Measurements from ENCODE around the gene DDHD1. TPM values are rescaled to one million over a fixed set of nuclear protein-coding genes. Genes with fewer than 3 reads are reported as not detected.
A peak's percentile ranks its signal among the peaks of the same experiment; 100 is the strongest.

The DDHD1 gene
- total RNA-seq = 10 to 100 TPM; 15.2 to 21.4 (median 17.9) TPM
- polyA plus RNA-seq = 1 to 10 TPM; 1.2 to 4.8 (median 1.2) TPM

DNA sequence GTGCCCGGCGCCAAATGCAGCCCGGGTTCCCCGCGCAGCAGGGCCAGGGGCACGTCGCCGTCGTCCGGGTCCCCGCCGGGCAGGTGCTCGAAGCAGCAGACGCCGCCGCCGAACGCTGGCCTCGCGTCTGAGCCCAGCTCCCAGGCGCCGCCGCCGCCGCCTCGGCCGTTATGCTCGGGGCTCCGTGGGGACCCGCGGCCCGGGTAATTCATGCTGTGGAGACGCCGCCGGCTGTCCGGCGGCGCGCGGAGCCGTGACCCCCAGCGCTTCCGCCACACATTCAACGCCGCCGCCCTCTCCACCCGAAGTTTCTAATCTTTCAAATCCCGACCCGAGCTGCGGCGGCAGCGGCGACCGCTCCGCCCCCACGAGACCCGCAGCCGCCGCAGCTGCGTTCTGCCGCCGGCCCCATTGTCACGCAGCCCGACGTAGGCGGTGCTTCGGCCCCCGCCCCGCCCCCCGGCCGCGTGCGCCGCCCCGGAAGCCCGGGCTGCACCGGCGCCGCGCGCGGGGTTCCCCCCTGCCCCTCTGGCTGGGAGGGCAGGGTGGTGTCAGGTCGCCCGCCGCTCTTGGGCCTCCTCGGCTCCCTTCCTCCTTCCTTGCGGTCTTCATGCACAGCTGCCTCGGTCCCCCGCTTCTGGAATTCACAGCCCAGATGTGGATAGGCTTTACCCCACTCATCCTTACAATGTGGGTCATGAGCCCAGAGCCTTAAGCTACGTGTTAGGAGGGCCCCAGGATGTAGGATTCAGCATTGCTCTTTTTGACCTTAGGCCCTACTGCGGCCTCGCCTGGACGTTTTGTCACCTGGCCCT, at the start of gene DDHD1:
Gene DDHD1, minus strand, starts transcription at position 437 of the 815 bp plus-strand sequence. Its CDS starts 225 bp downstream, at position 212.
- H3K4me1 ChIP-seq = peaks cover 0 to 24% (median 18%) of the 10 kb centered on the region in 4 donors
- H3K27me3 ChIP-seq = no peaks in the 10 kb centered on the region
- H3K36me3 ChIP-seq = no peaks in the 10 kb centered on the region
- H3K9me3 ChIP-seq = no peaks in the 10 kb centered on the region
- peak within 1 kb of the TSS; percentile 63 to 87 (median 76) for H3K4me3 ChIP-seq
- peak within 1 kb of the TSS; percentile 84 to 97 (median 96) for H3K27ac ChIP-seq
- peak; percentile 86 for DNase-seq
- intact Hi-C loops (cut with DNase I) = loop anchor here (2.0 to 5.0 kb wide), 2 partner anchors 144 to 362 kb away; partner anchors contain the start of gene GNPNAT1
- TF ChIP-seq POLR2AphosphoS5 (IDR thresholded peaks at IDR 0.05) (peak; percentile 38 to 86 (median 78)), EP300 (IDR thresholded peaks at IDR 0.05) (no peak)
- TF ChIP-seq, protein P1, sequence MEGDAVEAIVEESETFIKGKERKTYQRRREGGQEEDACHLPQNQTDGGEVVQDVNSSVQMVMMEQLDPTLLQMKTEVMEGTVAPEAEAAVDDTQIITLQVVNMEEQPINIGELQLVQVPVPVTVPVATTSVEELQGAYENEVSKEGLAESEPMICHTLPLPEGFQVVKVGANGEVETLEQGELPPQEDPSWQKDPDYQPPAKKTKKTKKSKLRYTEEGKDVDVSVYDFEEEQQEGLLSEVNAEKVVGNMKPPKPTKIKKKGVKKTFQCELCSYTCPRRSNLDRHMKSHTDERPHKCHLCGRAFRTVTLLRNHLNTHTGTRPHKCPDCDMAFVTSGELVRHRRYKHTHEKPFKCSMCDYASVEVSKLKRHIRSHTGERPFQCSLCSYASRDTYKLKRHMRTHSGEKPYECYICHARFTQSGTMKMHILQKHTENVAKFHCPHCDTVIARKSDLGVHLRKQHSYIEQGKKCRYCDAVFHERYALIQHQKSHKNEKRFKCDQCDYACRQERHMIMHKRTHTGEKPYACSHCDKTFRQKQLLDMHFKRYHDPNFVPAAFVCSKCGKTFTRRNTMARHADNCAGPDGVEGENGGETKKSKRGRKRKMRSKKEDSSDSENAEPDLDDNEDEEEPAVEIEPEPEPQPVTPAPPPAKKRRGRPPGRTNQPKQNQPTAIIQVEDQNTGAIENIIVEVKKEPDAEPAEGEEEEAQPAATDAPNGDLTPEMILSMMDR (IDR thresholded peaks at IDR 0.05) = no peak
- WGBS, 2 donors = 1% methylated on average over 93 of the region's 93 CpGs

DNA sequence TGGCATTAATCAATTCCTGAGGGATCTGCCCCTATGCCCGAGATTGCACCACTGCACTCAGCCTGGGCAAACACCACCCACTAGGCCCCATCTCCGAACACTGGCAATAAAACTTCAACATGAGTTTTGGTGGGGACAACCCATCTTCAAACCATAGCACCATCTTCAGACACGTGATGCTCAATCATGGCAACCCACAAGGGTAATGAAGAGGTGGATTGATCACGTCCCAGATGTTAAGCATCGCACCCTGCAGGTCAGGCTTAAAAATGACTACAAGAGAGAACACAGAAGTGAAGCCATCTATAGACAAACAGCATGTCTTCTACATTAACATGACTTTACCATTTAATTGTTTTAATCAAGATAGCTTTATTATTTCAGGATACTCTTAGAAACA, 42.8 kb upstream of the DDHD1 start:
- Histone ChIP-seq H3K9me3 (no peaks in the 10 kb centered on the region), H3K27ac (no peak overlapping the region), H3K4me1 (no peaks in the 10 kb centered on the region), H3K4me3 (no peak overlapping the region), H3K36me3 (no peaks in the 10 kb centered on the region), H3K27me3 (no peaks in the 10 kb centered on the region)
- TF ChIP-seq POLR2A (IDR thresholded peaks at IDR 0.05) (no peak), POLR2AphosphoS5 (IDR thresholded peaks at IDR 0.05) (no peak), EP300 (IDR thresholded peaks at IDR 0.05) (no peak)
- TF ChIP-seq, protein P1 (IDR thresholded peaks at IDR 0.05) = no peak
- DNase-seq = no peak
- intact Hi-C loops (cut with DNase I) = no loop called here
- WGBS, 2 donors = 88 to 94% methylated on average over 5 of the region's 5 CpGs

DNA sequence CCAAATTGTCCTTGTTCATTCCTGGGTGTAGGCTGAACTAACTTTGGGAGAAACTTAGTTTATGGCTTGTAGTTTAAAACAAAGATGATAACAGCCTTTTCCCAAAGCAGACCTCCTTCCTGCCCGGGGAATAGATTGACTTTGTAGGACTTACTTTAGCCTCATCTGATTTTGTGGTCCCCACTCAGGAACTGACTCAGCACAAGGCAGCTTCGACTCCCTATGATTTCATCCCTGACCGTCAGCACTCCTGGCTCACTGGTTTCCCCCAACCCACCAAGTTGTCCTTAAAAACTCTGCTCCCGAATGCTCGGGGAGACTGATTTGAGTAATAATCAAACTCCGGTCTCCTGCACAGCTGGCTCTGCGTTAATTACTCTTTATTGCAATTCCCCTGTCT, 40.1 kb upstream of the DDHD1 start:
- H3K36me3 ChIP-seq = no peaks in the 10 kb centered on the region
- WGBS, 2 donors = 48 to 57% methylated on average over 7 of the region's 7 CpGs

DNA sequence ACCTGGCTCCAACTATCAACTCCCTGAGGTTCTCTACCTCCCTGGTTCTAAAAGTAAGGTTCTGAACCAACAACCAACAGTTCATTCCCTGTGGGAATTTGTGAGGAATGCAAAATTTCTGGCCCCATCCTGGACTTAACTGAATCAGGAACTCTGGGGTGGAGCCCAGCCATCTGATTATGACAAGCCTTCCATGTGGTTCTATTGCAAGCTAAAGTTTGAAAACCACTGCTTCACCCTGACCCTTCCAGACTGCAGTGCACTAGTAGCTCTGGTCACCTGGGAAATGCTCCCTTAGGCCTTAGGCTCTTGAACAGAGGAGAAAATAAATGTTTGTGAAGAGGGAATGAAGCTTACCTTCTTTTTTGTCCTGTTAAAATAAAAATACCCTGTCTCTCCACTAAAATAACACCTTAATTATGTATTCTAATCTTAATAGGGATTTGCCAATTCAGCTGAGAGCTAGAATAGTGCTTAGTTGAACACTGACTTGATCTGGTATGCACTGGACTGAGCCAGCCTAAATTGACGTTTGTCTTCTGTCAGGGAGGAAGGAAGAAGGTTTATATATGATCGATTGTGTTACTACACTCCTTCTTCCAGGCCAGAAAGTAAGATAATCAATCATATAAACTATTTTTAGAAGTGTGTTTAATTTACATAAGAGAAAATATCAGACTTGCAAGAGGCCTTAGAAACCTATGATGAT, 39.1 kb upstream of the DDHD1 start:
- no peak for DNase-seq
- Histone ChIP-seq H3K27ac (no peak overlapping the region), H3K4me3 (no peak overlapping the region), H3K9me3 (no peaks in the 10 kb centered on the region), H3K4me1 (no peaks in the 10 kb centered on the region), H3K36me3 (no peaks in the 10 kb centered on the region), H3K27me3 (no peaks in the 10 kb centered on the region)
- intact Hi-C loops (cut with DNase I) = no loop called here
- TF ChIP-seq EP300 (IDR thresholded peaks at IDR 0.05) = no peak
- TF ChIP-seq POLR2A (IDR thresholded peaks at IDR 0.05) = no peak
- TF ChIP-seq POLR2AphosphoS5 (IDR thresholded peaks at IDR 0.05) = no peak
- TF ChIP-seq, protein P1 (IDR thresholded peaks at IDR 0.05) = no peak
- 5 to 34% methylated on average over 2 of the region's 2 CpGs for WGBS, 2 donors

More for the DNA sequence above, 40.1 kb upstream of the DDHD1 start:
- no peaks in the 10 kb centered on the region for H3K27me3 ChIP-seq
- H3K27ac ChIP-seq = no peak overlapping the region
- no peak for DNase-seq
- TF ChIP-seq POLR2A (IDR thresholded peaks at IDR 0.05) (no peak), EP300 (IDR thresholded peaks at IDR 0.05) (no peak), POLR2AphosphoS5 (IDR thresholded peaks at IDR 0.05) (no peak)
- TF ChIP-seq, protein P1 (IDR thresholded peaks at IDR 0.05) = no peak
- no peak overlapping the region for H3K4me3 ChIP-seq
- intact Hi-C loops (cut with DNase I) = no loop called here
- no peaks in the 10 kb centered on the region for H3K4me1 ChIP-seq
- no peaks in the 10 kb centered on the region for H3K9me3 ChIP-seq

All from sigmoid colon (tissue), 7 donors.